Ishikawa (cell line): Measurements from ENCODE around the gene ARHGEF6.

Experiments
- CEBPB ChIP-seq: IDR thresholded peaks from 2 replicates; pipeline ENCODE4 v1.6.1; 2012
- EP300 ChIP-seq: IDR thresholded peaks from 2 replicates; pipeline ENCODE4 v1.6.1; 2012; ENCODE audit warnings: borderline replicate concordance
- FOXM1 ChIP-seq: IDR thresholded peaks from 2 replicates; pipeline ENCODE4 v1.6.1; 2012; ENCODE audit warnings: low read depth, borderline replicate concordance
- NFIC ChIP-seq: IDR thresholded peaks from 2 replicates; pipeline ENCODE4 v1.6.1; 2012
- RAD21 ChIP-seq: IDR thresholded peaks from 2 replicates; pipeline ENCODE4 v1.6.1; 2012; ENCODE audit warnings: low read depth
- TAF1 ChIP-seq: IDR thresholded peaks from 2 replicates; pipeline ENCODE4 v1.6.1; 2012; ENCODE audit warnings: low read depth, mild to moderate bottlenecking
- TEAD4 ChIP-seq: IDR thresholded peaks from 2 replicates; pipeline ENCODE4 v1.6.1; 2012
- YY1 ChIP-seq: IDR thresholded peaks from 2 replicates; pipeline ENCODE4 v1.6.1; 2012; ENCODE audit warnings: low read depth
- TF ChIP-seq, protein P1 (sequence below): IDR thresholded peaks from 2 replicates; pipeline ENCODE4 v1.6.1; 2012; ENCODE audit warnings: low read depth, mild to moderate bottlenecking
- TF ChIP-seq, protein P2 (sequence below): IDR thresholded peaks from 2 replicates; pipeline ENCODE4 v1.6.1; 2012
- TF ChIP-seq, protein P3 (sequence below): IDR thresholded peaks from 2 replicates; pipeline ENCODE4 v1.6.1; 2012

DNA sequence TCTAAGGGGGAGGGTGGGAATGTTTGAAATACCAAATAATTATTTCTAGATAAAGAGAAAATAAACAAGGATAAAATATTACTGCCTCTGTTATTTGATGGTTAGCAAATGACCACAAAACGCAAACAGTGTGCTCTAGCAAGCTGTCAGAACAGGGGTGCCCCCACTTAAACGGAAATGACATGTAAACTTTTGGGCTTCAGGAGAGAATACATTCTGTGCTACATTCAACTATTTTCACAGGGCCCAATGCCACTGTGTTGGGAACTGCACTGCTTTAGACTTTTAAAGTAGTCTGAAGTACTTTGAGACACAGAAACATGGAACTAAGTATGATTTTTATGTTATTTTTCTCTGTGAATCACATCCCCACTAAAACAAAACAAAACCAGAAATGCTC is 118.6 kb downstream of the ARHGEF6 start:
- no peak for TF ChIP-seq TEAD4
- TF ChIP-seq, protein P1, sequence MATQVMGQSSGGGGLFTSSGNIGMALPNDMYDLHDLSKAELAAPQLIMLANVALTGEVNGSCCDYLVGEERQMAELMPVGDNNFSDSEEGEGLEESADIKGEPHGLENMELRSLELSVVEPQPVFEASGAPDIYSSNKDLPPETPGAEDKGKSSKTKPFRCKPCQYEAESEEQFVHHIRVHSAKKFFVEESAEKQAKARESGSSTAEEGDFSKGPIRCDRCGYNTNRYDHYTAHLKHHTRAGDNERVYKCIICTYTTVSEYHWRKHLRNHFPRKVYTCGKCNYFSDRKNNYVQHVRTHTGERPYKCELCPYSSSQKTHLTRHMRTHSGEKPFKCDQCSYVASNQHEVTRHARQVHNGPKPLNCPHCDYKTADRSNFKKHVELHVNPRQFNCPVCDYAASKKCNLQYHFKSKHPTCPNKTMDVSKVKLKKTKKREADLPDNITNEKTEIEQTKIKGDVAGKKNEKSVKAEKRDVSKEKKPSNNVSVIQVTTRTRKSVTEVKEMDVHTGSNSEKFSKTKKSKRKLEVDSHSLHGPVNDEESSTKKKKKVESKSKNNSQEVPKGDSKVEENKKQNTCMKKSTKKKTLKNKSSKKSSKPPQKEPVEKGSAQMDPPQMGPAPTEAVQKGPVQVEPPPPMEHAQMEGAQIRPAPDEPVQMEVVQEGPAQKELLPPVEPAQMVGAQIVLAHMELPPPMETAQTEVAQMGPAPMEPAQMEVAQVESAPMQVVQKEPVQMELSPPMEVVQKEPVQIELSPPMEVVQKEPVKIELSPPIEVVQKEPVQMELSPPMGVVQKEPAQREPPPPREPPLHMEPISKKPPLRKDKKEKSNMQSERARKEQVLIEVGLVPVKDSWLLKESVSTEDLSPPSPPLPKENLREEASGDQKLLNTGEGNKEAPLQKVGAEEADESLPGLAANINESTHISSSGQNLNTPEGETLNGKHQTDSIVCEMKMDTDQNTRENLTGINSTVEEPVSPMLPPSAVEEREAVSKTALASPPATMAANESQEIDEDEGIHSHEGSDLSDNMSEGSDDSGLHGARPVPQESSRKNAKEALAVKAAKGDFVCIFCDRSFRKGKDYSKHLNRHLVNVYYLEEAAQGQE, result no peak
- TF ChIP-seq, protein P2, sequence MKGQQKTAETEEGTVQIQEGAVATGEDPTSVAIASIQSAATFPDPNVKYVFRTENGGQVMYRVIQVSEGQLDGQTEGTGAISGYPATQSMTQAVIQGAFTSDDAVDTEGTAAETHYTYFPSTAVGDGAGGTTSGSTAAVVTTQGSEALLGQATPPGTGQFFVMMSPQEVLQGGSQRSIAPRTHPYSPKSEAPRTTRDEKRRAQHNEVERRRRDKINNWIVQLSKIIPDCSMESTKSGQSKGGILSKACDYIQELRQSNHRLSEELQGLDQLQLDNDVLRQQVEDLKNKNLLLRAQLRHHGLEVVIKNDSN, result no peak
- TF ChIP-seq, protein P3, sequence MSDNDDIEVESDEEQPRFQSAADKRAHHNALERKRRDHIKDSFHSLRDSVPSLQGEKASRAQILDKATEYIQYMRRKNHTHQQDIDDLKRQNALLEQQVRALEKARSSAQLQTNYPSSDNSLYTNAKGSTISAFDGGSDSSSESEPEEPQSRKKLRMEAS, result no peak
- TF ChIP-seq EP300, result no peak
- TF ChIP-seq RAD21, result no peak
- no peak for TF ChIP-seq TAF1
- TF ChIP-seq YY1, result no peak
- TF ChIP-seq NFIC, result no peak
- no peak for TF ChIP-seq FOXM1
- no peak for TF ChIP-seq CEBPB
